GM19023 (cell line): ENCODE results near the gene RNF111.
"Not testable (repeated sequence)": the region's sequence is repeated elsewhere in the genome, so short reads cannot be mapped to it uniquely, and the experiment has no call there.

Experiments used
- ATAC-seq: cut with Tn5 transposase; IDR thresholded peaks from one replicate; pipeline ENCODE4 v1.9.1; 2021; ENCODE audit warnings: mild to moderate bottlenecking, moderate library complexity; ENCODE audit not compliant: unreplicated experiment

RNF111 gene

DNA sequence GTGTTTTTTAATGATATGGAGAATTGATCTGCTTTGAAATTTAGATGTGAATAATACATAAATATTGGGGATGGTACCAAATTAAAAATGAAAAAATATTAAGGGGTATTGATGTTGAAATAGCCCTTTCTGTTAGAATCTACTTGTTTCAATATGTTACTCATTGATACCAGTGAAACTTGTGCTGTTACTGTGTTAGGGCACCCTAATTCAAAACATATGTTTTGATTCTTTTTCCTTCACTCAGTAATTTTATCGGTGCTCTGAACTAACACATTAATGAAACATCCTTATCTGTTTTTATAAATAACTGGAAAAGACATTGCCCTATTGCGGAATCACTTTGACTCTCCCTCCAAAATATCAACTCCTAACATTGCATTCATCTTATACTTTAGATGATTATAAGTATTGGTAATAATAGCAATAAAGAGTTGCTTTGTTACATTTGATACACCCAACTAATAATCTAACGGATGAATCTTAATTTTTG is 65.5 kb downstream of the RNF111 start:
- no peak for ATAC-seq

DNA sequence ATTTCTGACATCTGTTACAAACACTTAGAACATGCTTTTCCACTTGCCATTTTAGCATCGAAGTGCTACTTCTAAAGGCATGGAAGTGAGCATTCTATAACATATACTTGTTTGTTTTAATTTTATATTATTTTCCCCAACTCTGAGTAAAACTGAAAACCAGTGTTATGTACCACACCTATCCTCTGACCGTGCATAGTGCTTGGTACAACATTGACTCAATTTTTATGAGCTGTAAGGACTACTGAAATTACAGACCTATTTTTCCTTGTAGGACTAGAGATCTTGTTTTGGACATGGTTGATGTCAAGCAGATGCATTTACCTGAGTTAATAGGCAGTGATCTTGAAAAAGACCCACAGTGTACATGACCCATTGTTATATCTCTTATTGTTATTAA is 66.0 kb downstream of the RNF111 start:
- ATAC-seq, result no peak

DNA sequence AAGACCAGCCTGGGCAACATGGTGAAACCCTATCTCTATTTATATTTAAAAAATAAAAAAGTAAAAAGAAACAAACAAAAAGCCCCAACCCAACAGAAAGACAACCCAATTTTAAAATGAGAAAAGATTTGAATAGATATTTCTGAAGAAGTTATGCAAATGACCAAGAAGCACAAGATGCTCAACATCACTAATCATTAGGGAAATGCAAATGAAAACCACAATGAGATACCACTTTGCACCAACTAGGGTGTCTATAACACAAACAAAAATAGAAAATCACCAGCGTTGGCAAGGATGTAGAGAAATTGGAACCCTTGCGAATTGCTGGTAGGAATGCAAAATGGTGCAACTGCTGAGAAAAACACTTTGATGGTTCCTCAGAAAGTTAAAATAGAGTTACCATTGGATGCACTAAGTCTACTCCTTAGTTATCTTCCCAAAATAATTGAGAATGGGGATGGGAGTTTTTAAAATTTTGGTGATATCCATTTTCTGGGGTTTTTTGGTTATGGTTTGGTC is 71.7 kb downstream of the RNF111 start:
- ATAC-seq, result no peak

DNA sequence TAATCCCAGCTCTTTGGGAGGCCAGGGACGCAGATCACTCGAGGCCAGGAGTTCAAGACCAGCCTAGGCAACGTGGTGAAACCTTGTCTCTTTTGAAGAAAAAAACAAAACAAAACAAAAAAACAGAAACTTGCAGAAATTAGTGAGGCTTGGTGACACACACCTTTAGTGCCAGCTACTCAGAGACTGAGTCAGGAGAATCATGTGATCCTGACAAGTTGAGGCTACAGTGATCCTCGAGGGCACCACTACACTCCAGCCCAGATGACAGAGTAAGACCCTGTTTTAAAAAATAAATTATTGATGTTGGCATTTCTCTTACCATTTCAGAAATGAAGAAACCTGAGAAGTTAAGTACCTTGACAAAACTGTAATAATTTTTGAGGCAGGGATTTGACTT is 72.9 kb downstream of the RNF111 start:
- ATAC-seq, result no peak

DNA sequence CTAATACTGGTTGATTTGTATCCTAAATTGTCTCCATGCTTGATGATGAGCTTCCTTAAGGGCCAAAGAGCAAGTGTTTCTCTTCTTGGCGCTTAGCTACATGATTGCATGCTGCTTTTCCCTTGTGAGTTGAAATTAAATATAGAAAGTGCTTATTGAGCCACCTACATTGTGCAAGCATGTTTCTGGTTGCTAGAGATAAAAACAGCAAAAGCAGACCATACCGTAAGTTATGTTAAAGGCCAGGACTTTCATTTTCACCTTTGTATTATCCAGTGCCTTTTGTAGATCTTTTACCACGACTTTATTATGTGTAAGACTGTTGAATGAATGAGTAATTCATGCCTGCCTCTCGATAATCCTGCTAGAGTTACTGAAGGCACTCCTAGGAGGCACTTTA is 75.6 kb downstream of the RNF111 start:
- ATAC-seq, result no peak

DNA sequence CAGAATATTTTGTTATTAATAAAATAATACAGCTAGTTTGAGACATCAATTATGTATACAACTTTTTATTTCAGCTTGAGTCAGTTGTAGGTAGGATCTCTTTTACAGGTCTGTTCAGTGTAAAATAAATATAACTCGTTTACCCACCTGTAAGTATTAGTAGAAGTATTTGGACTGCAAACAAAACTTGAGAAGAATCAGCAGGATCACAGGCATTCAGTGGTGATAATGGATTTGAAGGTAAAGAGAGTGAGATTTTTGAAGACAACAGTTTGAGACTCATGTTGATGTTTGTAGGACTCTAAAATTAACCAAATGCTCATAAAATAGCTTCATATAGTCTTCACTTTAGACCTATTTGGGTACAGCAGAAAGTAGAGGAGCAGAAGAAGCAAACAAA is 82.0 kb downstream of the RNF111 start:
- ATAC-seq, result no peak

DNA sequence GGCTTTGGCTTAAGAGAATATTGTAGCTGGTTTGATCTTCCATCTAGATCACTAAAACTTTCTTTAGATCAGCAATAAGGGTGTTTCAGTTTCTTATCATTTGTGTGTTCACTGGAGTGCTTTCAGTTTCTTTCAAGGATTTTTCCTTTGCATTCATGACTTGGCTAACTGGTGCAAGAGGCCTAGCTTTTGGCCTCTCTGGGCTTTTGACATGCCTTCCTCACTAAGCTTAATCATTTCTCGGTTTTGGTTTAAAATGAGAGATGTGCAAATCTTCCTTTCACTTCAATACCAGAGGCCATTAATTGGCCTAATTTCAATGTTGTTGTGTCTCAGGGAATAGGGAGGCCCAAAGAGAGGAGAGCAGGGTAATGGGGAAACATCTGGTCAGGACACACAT is 87.1 kb downstream of the RNF111 start:
- ATAC-seq, result no peak

DNA sequence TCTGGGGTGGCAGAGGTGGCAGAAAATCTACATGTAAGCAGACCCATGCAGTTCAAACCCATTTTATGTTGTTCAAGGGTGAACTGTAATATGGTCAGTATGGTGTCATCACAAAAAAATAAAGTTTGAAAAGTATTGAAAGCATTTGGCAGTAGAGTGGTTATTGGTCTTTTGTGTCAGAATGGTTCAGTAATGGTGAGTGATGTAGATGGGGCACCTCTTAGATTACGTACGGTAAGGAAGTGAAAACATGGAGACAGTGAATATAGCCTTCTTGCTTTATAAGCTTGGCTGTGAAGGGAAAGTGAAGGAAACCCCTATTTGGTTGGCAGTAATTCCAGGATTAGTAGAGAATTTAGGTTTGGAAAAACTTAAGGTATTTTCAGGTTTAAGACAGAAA is 100.3 kb downstream of the RNF111 start:
- ATAC-seq, result no peak

DNA sequence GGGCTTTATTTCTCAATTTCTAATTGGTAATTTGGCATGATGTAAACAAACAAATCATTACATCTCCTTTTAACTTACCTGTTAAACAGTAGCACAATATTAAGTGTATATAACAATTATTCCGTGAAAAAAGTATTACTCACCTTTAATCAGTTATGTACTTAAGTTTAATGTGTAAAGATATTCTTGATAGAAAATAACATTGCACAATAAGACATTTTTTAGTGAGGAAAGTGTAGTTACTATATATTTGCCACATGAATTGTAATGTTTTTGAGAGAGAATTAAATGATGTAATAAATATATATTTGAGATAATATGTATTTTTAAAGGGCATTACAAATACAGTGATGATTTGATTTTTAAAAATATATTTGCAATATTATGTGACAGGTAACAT is 106.6 kb downstream of the RNF111 start:
- ATAC-seq, result no peak

DNA sequence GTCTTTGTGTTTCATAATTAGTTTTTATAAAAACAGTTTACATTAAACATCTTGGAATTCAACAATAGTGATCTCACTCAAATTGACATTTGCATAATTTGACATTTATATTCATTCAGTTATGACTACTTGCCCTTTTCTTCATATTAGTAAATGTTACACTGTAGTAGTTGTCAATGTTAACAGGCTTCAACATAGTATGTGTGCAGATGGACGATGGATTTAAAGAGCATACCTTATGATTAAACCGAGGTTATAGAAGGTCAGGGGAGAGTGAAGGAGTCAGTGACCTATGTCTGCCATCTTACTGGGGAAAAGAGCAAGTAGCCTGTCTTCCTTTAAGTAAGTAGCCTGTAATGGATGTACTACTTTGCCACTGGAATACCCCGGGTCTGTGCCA is 109.0 kb downstream of the RNF111 start:
- ATAC-seq, result no peak

DNA sequence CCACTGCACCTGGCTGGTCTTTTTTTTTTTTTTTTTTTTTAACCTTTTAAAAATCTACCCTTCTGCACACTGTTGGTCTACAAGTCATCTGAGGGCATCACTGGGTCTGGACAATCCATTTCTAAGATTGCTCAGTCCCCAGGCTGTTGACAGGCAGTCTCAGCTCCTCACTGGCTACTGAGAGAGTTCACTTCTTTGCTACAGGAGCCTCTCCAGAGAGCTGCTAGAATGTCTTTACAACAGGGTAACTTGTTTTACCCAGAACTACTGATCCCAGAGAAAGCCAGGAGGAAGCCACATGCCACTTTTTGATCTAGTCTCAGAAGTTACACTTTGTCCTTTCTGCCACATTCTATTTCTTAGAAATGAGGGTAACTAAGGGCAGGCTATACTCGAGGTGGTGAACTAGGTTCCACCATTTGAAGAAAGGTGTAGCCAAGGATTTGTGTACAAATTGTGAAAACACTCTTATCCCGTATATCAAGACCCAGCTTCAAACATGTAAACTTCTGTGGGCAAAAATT is 111.8 kb downstream of the RNF111 start:
- ATAC-seq, result no peak

DNA sequence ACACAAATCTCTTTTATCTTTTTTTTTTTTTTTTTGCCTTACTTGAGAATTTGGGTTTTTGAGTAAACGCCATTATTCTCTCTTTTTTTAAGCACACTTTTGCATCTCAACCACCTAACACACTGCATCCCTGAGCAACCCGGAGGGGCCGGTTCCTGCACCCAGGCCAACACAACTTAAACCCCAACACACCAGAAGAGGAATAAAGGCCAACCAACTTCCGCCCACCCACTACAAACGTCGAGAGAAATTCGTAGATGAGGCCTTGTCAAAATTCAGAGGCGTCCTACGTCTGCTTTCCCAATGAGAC is 117.1 kb downstream of the RNF111 start:
- ATAC-seq, result peak; percentile 29

DNA sequence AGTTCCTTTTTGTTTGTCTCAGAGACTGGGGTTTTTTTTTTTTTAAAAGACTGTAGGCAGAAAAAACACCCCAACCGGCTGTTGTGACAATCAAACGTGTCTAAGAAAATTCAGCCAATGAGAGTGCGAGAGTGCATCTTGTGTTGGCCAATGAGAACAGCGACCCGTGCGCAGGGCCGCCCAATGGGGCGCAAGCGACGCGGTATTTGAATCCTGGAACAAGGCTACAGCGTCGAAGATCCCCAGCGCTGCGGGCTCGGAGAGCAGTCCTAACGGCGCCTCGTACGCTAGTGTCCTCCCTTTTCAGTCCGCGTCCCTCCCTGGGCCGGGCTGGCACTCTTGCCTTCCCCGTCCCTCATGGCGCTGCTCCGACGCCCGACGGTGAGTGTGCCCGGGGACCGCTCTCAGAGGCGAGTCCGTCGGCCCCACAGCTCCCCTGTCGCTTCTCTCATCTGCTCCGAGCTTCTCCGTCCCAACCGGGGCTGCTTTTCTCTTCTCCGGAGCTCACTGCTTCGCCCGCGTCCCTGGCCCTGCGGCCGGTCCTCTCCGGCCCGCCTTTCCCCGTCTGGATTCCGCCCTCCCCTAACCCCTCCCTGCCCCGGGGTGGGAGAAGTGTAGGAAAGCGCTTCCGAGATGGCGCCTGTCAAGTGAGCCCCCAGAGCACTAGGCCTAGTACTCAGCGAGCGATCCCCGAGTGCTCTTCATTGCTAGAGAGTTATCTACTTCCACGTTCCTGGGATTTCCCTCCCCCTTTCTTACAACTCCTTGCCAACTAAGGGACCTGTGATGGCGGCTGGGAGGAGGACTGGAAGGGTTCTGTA is 117.7 kb downstream of the RNF111 start, which contains the start of gene CCNB2:
TSS of gene CCNB2 (plus strand) at position 235 of the 821 bp plus-strand sequence. CDS start at position 358, 123 bp downstream.
- peak; percentile 99 for ATAC-seq

DNA sequence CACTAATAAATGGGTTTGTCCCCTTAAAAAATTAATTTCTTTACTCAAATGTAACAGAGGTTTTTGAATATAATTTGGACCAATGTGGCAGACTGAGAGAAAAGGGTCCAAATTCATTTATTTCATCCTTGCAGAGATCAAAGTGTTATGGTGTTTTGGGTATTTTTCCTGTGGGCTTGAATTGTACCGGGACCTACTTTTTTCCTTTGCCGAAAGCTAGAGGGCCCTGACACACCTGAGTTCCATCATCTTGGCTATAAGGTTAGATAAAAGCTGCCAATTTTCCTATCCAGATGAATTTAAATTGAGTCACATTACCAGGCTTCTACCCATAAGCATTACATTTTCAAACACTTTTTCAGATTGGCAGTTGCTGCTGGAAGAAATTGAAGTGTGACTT is 118.4 kb downstream of the RNF111 start:
- no peak for ATAC-seq

DNA sequence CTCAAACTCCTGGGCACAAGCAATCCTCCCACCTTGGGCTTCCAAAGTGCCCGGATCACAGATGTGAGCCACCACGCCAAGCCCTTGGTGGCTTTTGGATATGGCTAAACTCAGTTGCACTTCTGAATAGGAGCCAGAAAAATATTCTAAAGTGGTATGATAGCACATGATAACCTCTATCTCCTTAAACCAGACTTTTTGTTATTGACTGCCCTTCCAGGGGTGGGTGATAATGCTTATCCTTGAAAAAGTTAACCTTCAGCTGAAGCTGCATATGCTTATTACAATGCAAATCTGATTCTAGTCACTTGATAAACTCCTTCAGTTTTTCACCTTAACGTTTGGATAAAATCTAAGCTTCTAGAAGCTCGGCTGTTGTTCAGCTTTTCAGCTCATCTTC is 123.8 kb downstream of the RNF111 start:
- ATAC-seq, result no peak

DNA sequence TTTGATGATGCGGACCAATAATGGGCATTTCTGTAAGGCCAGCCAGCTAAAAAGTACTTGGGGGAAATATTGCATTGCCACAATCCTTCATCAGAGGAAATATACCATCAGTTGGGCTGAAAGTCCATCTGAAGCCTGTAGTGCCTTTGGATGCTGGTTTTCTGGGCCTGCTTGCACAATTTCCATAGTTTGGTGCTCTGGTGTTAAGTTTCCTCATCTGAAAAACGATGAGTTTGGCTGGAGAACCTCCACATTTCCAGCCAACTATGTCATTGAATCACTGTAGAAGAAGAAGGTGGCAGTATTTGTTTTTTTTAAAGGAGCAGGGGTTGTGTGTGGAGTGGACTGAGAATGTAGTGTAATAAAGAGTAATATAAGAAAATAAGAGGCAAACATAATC is 127.6 kb downstream of the RNF111 start:
- ATAC-seq, result no peak

DNA sequence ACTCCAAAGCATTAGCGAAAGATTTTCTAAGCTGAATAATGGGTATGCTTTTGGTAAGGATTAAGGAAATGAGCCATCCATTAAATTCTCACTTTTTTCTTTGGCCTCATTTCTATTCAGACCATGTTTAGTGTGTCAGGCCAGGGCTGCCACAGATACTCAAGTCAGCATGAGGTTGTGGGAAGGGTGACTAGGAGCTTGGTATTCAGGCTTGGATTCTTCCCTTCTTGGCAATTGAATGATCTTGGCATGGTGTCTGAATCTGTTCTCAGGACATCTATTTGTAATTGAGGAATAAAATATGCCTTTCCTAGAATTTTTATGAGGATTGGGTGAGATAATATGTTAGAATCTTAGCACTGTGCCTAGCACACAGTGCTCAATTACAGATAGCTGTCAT is 128.7 kb downstream of the RNF111 start:
- ATAC-seq, result no peak

DNA sequence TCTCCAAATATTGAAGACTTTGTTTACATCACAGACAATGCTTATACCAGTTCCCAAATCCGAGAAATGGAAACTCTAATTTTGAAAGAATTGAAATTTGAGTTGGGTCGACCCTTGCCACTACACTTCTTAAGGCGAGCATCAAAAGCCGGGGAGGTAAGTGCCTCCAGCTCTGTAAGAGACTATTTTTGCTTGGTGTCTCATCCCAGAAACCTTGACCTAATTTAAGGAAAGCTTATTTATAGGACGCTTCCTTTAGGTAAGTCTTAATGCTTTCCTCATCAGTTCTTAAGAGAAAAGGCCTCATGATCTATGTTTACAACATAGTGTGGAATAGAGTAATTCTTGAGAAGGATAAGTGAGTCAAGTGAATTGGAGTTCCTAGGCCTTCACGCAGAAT is 129.3 kb downstream of the RNF111 start:
- no peak for ATAC-seq

DNA sequence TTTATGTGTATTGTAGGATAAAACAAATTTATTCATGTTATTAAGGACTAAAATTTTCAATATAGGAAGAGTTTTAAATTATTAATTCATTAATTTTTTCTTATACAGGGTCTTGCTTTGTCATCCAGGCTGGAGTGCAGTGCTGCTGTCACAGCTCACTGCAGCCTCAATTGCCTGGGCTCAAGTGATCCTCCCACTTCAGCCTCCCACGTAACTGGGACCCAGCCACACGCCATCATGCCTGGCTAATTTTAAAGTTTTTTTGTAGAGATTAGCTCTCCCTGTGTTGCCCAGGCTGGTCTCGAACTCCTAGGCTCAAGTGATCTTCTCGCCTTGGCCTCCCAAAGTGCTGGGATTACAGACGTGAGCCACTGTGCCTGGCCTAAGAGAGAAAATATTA is 132.2 kb downstream of the RNF111 start:
- ATAC-seq, result no peak

DNA sequence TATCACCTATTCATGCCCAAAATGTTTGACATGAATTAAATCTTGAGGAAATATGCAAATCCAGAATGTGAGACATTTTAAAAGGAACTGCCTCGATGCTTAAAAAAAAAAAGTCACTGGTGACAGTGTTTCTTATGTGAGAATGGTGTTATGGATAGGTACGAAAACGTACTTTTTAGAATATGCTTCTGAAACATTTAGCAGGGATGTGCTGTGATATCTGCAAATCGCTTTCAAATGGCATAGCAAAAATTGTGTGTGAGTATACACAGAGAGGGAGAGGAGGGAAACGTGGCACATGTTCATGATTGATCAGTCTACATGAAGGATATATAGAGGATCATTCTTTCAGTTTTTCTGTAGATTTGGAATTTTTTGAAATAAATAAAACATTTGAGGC is 133.5 kb downstream of the RNF111 start:
- no peak for ATAC-seq

DNA sequence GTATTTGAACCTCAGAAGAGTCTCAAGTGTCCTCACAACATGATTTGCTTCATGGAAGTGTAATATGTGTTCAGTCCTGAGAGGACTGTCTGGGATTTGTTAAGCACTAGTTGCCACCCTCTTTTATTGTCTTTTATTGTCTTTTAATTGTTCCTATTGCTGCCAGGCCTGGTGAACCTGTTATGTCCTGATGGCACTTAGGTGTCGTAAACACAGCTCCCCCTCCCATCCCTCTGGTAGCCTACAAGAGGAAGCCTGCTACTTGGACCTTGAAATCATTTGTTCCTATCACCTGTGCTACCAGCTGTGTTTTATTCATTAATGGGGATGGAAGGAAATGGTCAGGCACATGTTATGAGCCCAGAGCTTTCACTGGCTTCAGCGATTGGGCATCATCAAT is 136.8 kb downstream of the RNF111 start:
- no peak for ATAC-seq

DNA sequence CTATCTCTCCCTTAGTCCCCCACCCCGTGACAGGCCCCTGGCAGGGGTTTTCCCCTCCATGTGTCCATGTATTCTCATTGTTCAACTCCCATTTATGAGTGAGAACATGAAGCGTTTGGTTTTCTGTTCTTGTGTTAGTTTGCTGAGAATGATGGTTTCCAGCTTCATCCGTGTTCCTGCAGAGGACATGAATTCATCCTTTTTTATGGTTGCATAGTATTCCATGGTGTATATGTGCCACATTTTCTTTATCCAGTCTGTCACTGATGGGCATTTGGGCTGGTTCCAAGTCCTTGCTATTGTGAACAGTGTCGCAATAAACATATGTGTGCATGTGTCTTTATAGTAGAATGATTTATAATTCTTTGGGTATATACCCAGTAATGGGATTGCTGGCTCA is 138.2 kb downstream of the RNF111 start:
- ATAC-seq, result not testable (repeated sequence)

DNA sequence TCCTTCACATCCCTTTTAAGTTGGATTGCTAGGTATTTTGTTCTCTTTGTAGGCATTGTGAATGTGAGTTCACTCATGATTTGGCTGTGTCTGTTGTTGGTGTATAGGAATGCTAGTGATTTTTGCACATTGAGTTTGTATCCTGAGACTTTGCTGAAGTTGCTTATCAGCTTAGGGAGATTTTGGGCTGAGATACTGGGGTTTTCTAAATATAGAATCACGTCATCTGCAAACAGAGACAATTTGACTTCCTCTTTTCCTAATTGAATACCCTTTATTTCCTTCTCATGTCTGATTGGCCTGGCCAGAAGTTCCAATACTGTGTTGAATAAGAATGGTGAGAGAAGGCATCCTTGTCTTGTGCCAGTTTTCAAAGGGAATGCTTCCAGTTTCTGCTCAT is 139.8 kb downstream of the RNF111 start:
- not testable (repeated sequence) for ATAC-seq
